IMR-90 (cell line): ENCODE data around the gene MAN1C1. TPM values are rescaled to one million over a fixed set of nuclear protein-coding genes. Genes with fewer than 3 reads are reported as not detected.
"Not testable (repeated sequence)": the region's sequence is repeated elsewhere in the genome, so short reads cannot be mapped to it uniquely, and the experiment has no call there.

ENCODE experiments used
- ATAC-seq: fragments of 200-7000 bp; cut with Tn5 transposase; 2 replicates; pipeline ENCODE4 v1.9.1; 2020; ENCODE audit warnings: low read depth, mild to moderate bottlenecking, moderate library complexity
- BruUV-seq: library from RNA; stranded (reverse); fragments of 400-500 nt; replicated peaks from 2 replicates; lab custom pipeline; 2021; lab: Mats Ljungman, UMichigan
- CTCF ChIA-PET: fragments of 300-600 bp; formaldehyde crosslinking; extraction: SDS; loops from one replicate; lab custom pipeline; 2021; ENCODE audit warnings: antibody characterized with exemption; lab: Yijun Ruan, JAX
- POLR2A ChIA-PET: fragments of 300-600 bp; sonication (Branson Sonifier 250); formaldehyde crosslinking; loops from one replicate; lab custom pipeline; 2022; ENCODE audit warnings: antibody characterized with exemption; ENCODE audit not compliant: unreplicated experiment; lab: Charles Lee
- DNase-seq: peaks from one replicate; pipeline ENCODE4 v3.0.0; 2013
- H2AFZ ChIP-seq: replicated peaks from 2 replicates; pipeline ENCODE3; 2013; ENCODE audit warnings: low read length, mild to moderate bottlenecking; ENCODE audit not compliant: poor library complexity
- H2AK5ac ChIP-seq: 2 replicates; pipeline ENCODE4 v1.6.1; 2013; ENCODE audit warnings: low read depth, low read length, inconsistent platforms
- H2AK9ac ChIP-seq: replicated peaks from 2 replicates; pipeline ENCODE3; 2013; ENCODE audit warnings: mild to moderate bottlenecking, low read depth, low read length, moderate library complexity; ENCODE audit not compliant: poor library complexity
- H2BK120ac ChIP-seq: 2 replicates; pipeline ENCODE4 v1.6.1; 2013; ENCODE audit warnings: low read depth, low read length, inconsistent platforms
- H2BK15ac ChIP-seq: 3 replicates; pipeline ENCODE4 v1.6.1; 2013; ENCODE audit warnings: low read depth, low read length, inconsistent platforms
- H2BK20ac ChIP-seq: 2 replicates; pipeline ENCODE4 v1.6.1; 2013; ENCODE audit warnings: low read depth, mild to moderate bottlenecking, inconsistent platforms, low read length, moderate library complexity
- H2BK5ac ChIP-seq: 2 replicates; pipeline ENCODE4 v1.6.1; 2013; ENCODE audit warnings: mild to moderate bottlenecking, low read depth, low read length, inconsistent platforms; ENCODE audit not compliant: poor library complexity, severe bottlenecking
- H3K14ac ChIP-seq: replicated peaks from 2 replicates; pipeline ENCODE4 v1.6.1; 2013; ENCODE audit warnings: low read depth, low read length, inconsistent platforms
- H3K18ac ChIP-seq: 2 replicates; pipeline ENCODE4 v1.6.1; 2013; ENCODE audit warnings: low read depth, low read length, control low read depth
- H3K23ac ChIP-seq: 2 replicates; pipeline ENCODE4 v1.6.1; 2013; ENCODE audit warnings: low read depth, low read length, inconsistent platforms
- H3K27ac ChIP-seq: 2 replicates; pipeline ENCODE4 v1.5.1; 2013; ENCODE audit warnings: mild to moderate bottlenecking, control low read depth, low read length; ENCODE audit not compliant: insufficient read depth
- H3K27me3 ChIP-seq: 2 replicates; pipeline ENCODE4 v1.6.1; 2013; ENCODE audit warnings: low read length; ENCODE audit not compliant: control insufficient read depth, insufficient read depth
- H3K36me3 ChIP-seq: 2 replicates; pipeline ENCODE4 v1.6.1; 2013; ENCODE audit warnings: low read length, mixed read lengths; ENCODE audit not compliant: control insufficient read depth, insufficient read depth
- H3K4ac ChIP-seq: 2 replicates; pipeline ENCODE4 v1.6.1; 2013; ENCODE audit warnings: low read depth, low read length, inconsistent platforms
- H3K4me1 ChIP-seq: 2 replicates; pipeline ENCODE4 v1.6.1; 2013; ENCODE audit warnings: low read length, mixed read lengths; ENCODE audit not compliant: control insufficient read depth, insufficient read depth
- H3K4me2 ChIP-seq: 2 replicates; pipeline ENCODE4 v1.6.1; 2013; ENCODE audit warnings: low read depth, mild to moderate bottlenecking, control low read depth, low read length, moderate library complexity
- H3K4me3 ChIP-seq: 2 replicates; pipeline ENCODE4 v1.5.1; 2013; ENCODE audit warnings: low read depth, mild to moderate bottlenecking, control low read depth, low read length, moderate library complexity; ENCODE audit not compliant: insufficient read depth
- H3K56ac ChIP-seq: 2 replicates; pipeline ENCODE4 v1.6.1; 2013; ENCODE audit warnings: low read length, inconsistent platforms; ENCODE audit not compliant: insufficient read depth; ENCODE audit errors: extremely low read depth
- H3K79me1 ChIP-seq, 2 experiments: 2 replicates each; pipeline ENCODE4 v1.6.1; 2013; ENCODE audit warnings: low read length in 2 of 2, inconsistent platforms in 1 of 2, low read depth in 1 of 2
- H3K9ac ChIP-seq: 2 replicates; pipeline ENCODE4 v1.6.1; 2013; ENCODE audit warnings: low read depth, low read length, control low read depth
- H3K9me1 ChIP-seq: 2 replicates; pipeline ENCODE4 v1.6.1; 2013; ENCODE audit warnings: low read length, inconsistent platforms; ENCODE audit not compliant: insufficient read depth
- H3K9me3 ChIP-seq: 2 replicates; pipeline ENCODE4 v1.6.1; 2013; ENCODE audit warnings: low read length; ENCODE audit not compliant: control insufficient read depth, insufficient read depth
- H4K20me1 ChIP-seq: 2 replicates; pipeline ENCODE4 v1.6.1; 2013; ENCODE audit warnings: low read length, inconsistent platforms; ENCODE audit not compliant: insufficient read depth
- H4K5ac ChIP-seq: 2 replicates; pipeline ENCODE4 v1.6.1; 2013; ENCODE audit warnings: mild to moderate bottlenecking, low read depth, low read length, control low read depth
- H4K8ac ChIP-seq, 2 experiments: 2 replicates each; pipeline ENCODE4 v1.6.1; 2013; ENCODE audit warnings: low read depth in 2 of 2, low read length in 2 of 2, control low read depth in 1 of 2, inconsistent platforms in 1 of 2
- H4K91ac ChIP-seq: 2 replicates; pipeline ENCODE4 v1.6.1; 2013; ENCODE audit warnings: low read depth, low read length, inconsistent platforms; ENCODE audit not compliant: insufficient read depth
- WGBS, 2 experiments: methylation state at CpG; one replicate each; pipeline versions ENCODE4 v1.1.5 to v1.1.7; 2013; ENCODE audit warnings: missing lambda C conversion rate in 2 of 2; ENCODE audit not compliant: insufficient read length in 1 of 2; ENCODE audit errors: extremely low coverage in 2 of 2; 5-methylcytosine and 5-hydroxymethylcytosine counted together
- dilution Hi-C: fragments of 300-500 bp; cut with HindIII; formaldehyde crosslinking; loops from one replicate; pipeline ENCODE4 v1.14.3; 2018; ENCODE audit warnings: low sequenced_read_pairs; ENCODE audit not compliant: unreplicated experiment
- in situ Hi-C: fragments of 300-500 bp; cut with MboI; formaldehyde crosslinking; loops from 3 replicates; pipeline ENCODE4 v1.14.3; 2019; ENCODE audit warnings: low sequenced_read_pairs, inconsistent platforms, mixed read lengths
- intact Hi-C: fragments of 100-400 bp; cut with micrococcal nuclease; formaldehyde crosslinking; loops from 2 replicates; pipeline ENCODE4 v1.10.0; 2022
- polyA plus RNA-seq, 3 experiments: library from polyadenylated mRNA; depleted of rRNA; stranded (reverse); fragments of >200 nt; gene quantifications; 2 replicates each; pipeline ENCODE4 v1.2.3, GENCODE V29; 2012; ENCODE audit warnings: low replicate concordance in 1 of 3
- total RNA-seq: library from RNA; depleted of rRNA; stranded (reverse); fragments of >200 nt; gene quantifications from 2 replicates; pipeline ENCODE4 v1.2.3, GENCODE V29; 2012

Gene MAN1C1
- total and polyA plus RNA-seq, 2 of the 4 experiments (the other 2 are of a cell fraction) = 3.2 to 11.3 TPM

GRCh38 chr1:25588786-25589185, 27.8 kb upstream of the MAN1C1 start:
- H3K56ac ChIP-seq, H3K27me3 ChIP-seq, H2BK20ac ChIP-seq, H2AK5ac ChIP-seq, H3K4ac ChIP-seq, H3K79me1 ChIP-seq, H3K18ac ChIP-seq, DNase-seq, H2BK15ac ChIP-seq, H3K9ac ChIP-seq, dilution Hi-C loops, H3K23ac ChIP-seq, POLR2A ChIA-PET, H3K36me3 ChIP-seq, H2BK120ac ChIP-seq, H3K27ac ChIP-seq, BruUV-seq, H2BK5ac ChIP-seq, in situ Hi-C loops, H4K5ac ChIP-seq, H4K8ac ChIP-seq, H3K4me3 ChIP-seq, H3K14ac ChIP-seq, H3K4me2 ChIP-seq, intact Hi-C loops, ATAC-seq, H2AK9ac ChIP-seq, CTCF ChIA-PET, H3K9me3 ChIP-seq, H4K20me1 ChIP-seq, H2AFZ ChIP-seq, H3K9me1 ChIP-seq: not testable (repeated sequence)
- 100% methylated on average over 1 of the region's 13 CpGs; no CpG with 5 or more reads in 1 of the 2 experiments for WGBS, 2 experiments
- H4K91ac ChIP-seq = peak overlapping the region; percentile 61; the same call in 1 of the 2 replicates
- H3K4me1 ChIP-seq = peaks cover 11% of the 10 kb centered on the region
